NCI-H82 (cell line): Measurements from ENCODE around the gene CEP170B.
"Not testable (repeated sequence)": the region's sequence is repeated elsewhere in the genome, so short reads cannot be mapped to it uniquely, and the experiment has no call there.

ENCODE experiments used
- DNase-seq: peaks from one replicate; lab custom pipeline; 2025; lab: John Stamatoyannopoulos, UW

Gene CEP170B

GRCh38 chr14:104944436-104945205 lies 79.6 kb downstream of the CEP170B start:
- DNase-seq = not testable (repeated sequence)

GRCh38 chr14:104945266-104945665 lies 80.2 kb downstream of the CEP170B start:
- not testable (repeated sequence) for DNase-seq
